SK-N-SH (cell line): Measurements from ENCODE around the gene SEPTIN10. TPM values are rescaled to one million over a fixed set of nuclear protein-coding genes. Genes with fewer than 3 reads are reported as not detected.

Experiments
- CTCF ChIA-PET: fragments of 300-600, 350-600 bp; formaldehyde crosslinking; extraction: SDS; loops from one replicate; lab custom pipeline; 2021; lab: Yijun Ruan, JAX
- POLR2A ChIA-PET: fragments of 350-600 bp; sonication (Branson Sonifier 250); formaldehyde crosslinking; extraction: SDS; loops from one replicate; lab custom pipeline; 2020; ENCODE audit warnings: antibody characterized with exemption, inconsistent platforms; lab: Yijun Ruan, JAX
- DNase-seq: peaks from one replicate; pipeline ENCODE4 v3.0.0; 2012
- H2AFZ ChIP-seq: fragments of 200-600 bp; sonication (generic); 2 replicates; pipeline ENCODE4 v1.8.1; 2016; ENCODE audit warnings: antibody characterized with exemption, mild to moderate bottlenecking, low read depth
- H3F3A ChIP-seq: fragments of 200-600 bp; sonication (generic); replicated peaks from 2 replicates; pipeline ENCODE3; 2016; ENCODE audit warnings: antibody characterized with exemption, mild to moderate bottlenecking; ENCODE audit not compliant: insufficient read depth
- H3K27ac ChIP-seq, 2 experiments: fragments of 200-500 bp in 1 of 2; fragments of 200-600 bp in 1 of 2; sonication (Bioruptor generic) in 1 of 2; sonication (generic), shearing (Covaris generic) in 1 of 2; 2 replicates each; pipeline versions ENCODE4 v1.5.1 to v1.6.1; 2014 to 2016; ENCODE audit warnings: low read depth in 2 of 2, inconsistent platforms in 1 of 2, low read length in 1 of 2, mild to moderate bottlenecking in 1 of 2, mixed read lengths in 1 of 2
- H3K27me3 ChIP-seq: fragments of 200-600 bp; sonication (generic), shearing (Covaris generic); 2 replicates; pipeline ENCODE4 v1.6.1; 2016; ENCODE audit warnings: mixed run types; ENCODE audit not compliant: insufficient read depth
- H3K36me3 ChIP-seq, 2 experiments: fragments of 200-500 bp in 1 of 2; fragments of 200-600 bp in 1 of 2; sonication (Bioruptor generic) in 1 of 2; sonication (generic) in 1 of 2; replicated peaks in 1 of 2; 2 replicates each; pipeline versions ENCODE3 to v1.5.1; 2014 to 2016; ENCODE audit warnings: low read length in 1 of 2, mild to moderate bottlenecking in 1 of 2; ENCODE audit not compliant: insufficient read depth in 2 of 2, control insufficient read depth in 1 of 2
- H3K4me1 ChIP-seq, 2 experiments: fragments of 200-500 bp in 1 of 2; fragments of 200-600 bp in 1 of 2; sonication (Bioruptor generic) in 1 of 2; sonication (generic), shearing (Covaris generic) in 1 of 2; 2 replicates each; pipeline versions ENCODE4 v1.5.1 to v1.6.1; 2014 to 2016; ENCODE audit warnings: low read depth in 1 of 2, low read length in 1 of 2, mixed run types in 1 of 2; ENCODE audit not compliant: insufficient read depth in 2 of 2, control insufficient read depth in 1 of 2
- H3K4me2 ChIP-seq: fragments of 200-600 bp; sonication (generic), shearing (Covaris generic); 2 replicates; pipeline ENCODE4 v1.6.1; 2017; ENCODE audit warnings: mixed run types
- H3K4me3 ChIP-seq, 2 experiments: fragments of 200-500 bp in 1 of 2; fragments of 200-600 bp in 1 of 2; sonication (Bioruptor generic) in 1 of 2; sonication (generic), shearing (Covaris generic) in 1 of 2; 2 replicates each; pipeline versions ENCODE4 v1.5.1 to v1.8.1; 2014 to 2016; ENCODE audit warnings: low read depth in 2 of 2, inconsistent platforms in 1 of 2, low read length in 1 of 2, mild to moderate bottlenecking in 1 of 2, mixed read lengths in 1 of 2, moderate library complexity in 1 of 2
- H3K79me2 ChIP-seq: fragments of 200-600 bp; sonication (generic); 2 replicates; pipeline ENCODE4 v1.8.1; 2017; ENCODE audit warnings: mild to moderate bottlenecking; ENCODE audit not compliant: insufficient read depth
- H3K9ac ChIP-seq: fragments of 200-600 bp; sonication (generic); 2 replicates; pipeline ENCODE4 v1.6.1; 2017; ENCODE audit warnings: mixed run types
- H3K9me2 ChIP-seq: fragments of 200-600 bp; sonication (generic); 2 replicates; pipeline ENCODE4 v1.6.1; 2017; ENCODE audit warnings: mixed run types
- H3K9me3 ChIP-seq: fragments of 200-600 bp; sonication (generic); 2 replicates; pipeline ENCODE4 v1.6.1; 2017; ENCODE audit warnings: mixed run types, mild to moderate bottlenecking, moderate library complexity
- H4K20me1 ChIP-seq: fragments of 200-600 bp; sonication (generic); 2 replicates; pipeline ENCODE4 v1.6.1; 2017; ENCODE audit warnings: mild to moderate bottlenecking, mixed run types; ENCODE audit not compliant: insufficient read depth
- EZH2phosphoT487 ChIP-seq: fragments of 200-600 bp; sonication (generic); IDR thresholded peaks from 2 replicates; pipeline ENCODE4 v1.6.1; 2017; ENCODE audit warnings: low read depth, mixed run types, mild to moderate bottlenecking, antibody characterized with exemption, moderate library complexity, borderline replicate concordance
- FOXM1 ChIP-seq: IDR thresholded peaks from 2 replicates; pipeline ENCODE4 v1.4.0; 2012; ENCODE audit warnings: low read depth, mild to moderate bottlenecking
- GABPA ChIP-seq: IDR thresholded peaks from 2 replicates; pipeline ENCODE4 v1.4.0; 2012; ENCODE audit warnings: low read depth, mild to moderate bottlenecking
- GATA2 ChIP-seq: sonication (generic); formaldehyde crosslinking; IDR thresholded peaks from 2 replicates; pipeline ENCODE4 v1.5.0; 2020; ENCODE audit warnings: mild to moderate bottlenecking, missing genetic modification reagents
- JUND ChIP-seq: IDR thresholded peaks from 2 replicates; pipeline ENCODE4 v1.4.0; 2012
- MEF2A ChIP-seq: IDR thresholded peaks from 2 replicates; pipeline ENCODE4 v1.4.0; 2012; ENCODE audit warnings: low read depth, borderline replicate concordance
- NRF1 ChIP-seq: IDR thresholded peaks from 2 replicates; pipeline ENCODE4 v1.6.1; 2012; ENCODE audit warnings: low read depth, mild to moderate bottlenecking, low read length
- RAD21 ChIP-seq: IDR thresholded peaks from 2 replicates; pipeline ENCODE4 v1.6.1; 2012; ENCODE audit warnings: mild to moderate bottlenecking, low read length
- SIN3A ChIP-seq: IDR thresholded peaks from 2 replicates; pipeline ENCODE4 v1.6.1; 2012; ENCODE audit warnings: low read depth, mild to moderate bottlenecking, low read length, moderate library complexity, borderline replicate concordance
- SMC3 ChIP-seq: IDR thresholded peaks from 2 replicates; pipeline ENCODE4 v1.6.1; 2012; ENCODE audit warnings: low read depth, low read length, improper control_type of control experiment
- USF2 ChIP-seq: fragments of 150-350 bp; IDR thresholded peaks from 2 replicates; pipeline ENCODE4 v1.6.1; 2017; ENCODE audit warnings: antibody characterized with exemption, low read length, low read depth, borderline replicate concordance
- WGBS: methylation state at CpG from one replicate; pipeline ENCODE4 v1.1.6; 2017; ENCODE audit warnings: low lambda C conversion rate; 5-methylcytosine and 5-hydroxymethylcytosine counted together
- polyA plus RNA-seq, 3 experiments: library from polyadenylated mRNA; depleted of rRNA; stranded (reverse); fragments of >200 nt; gene quantifications; 2 replicates each; pipeline ENCODE4 v1.2.3, GENCODE V29; 2012
- TF ChIP-seq, protein P1 (sequence below): IDR thresholded peaks from 2 replicates; pipeline ENCODE4 v1.4.0; 2012; ENCODE audit warnings: low read depth, borderline replicate concordance
- TF ChIP-seq, protein P2 (sequence below): IDR thresholded peaks from 2 replicates; pipeline ENCODE4 v1.4.0; 2012; ENCODE audit warnings: low read depth
- TF ChIP-seq, protein P3 (sequence below): fragments of 200-600 bp; sonication (generic); IDR thresholded peaks from 2 replicates; pipeline ENCODE4 v1.6.1; 2017; ENCODE audit warnings: antibody characterized with exemption, mild to moderate bottlenecking, moderate library complexity
- TF ChIP-seq, protein P4 (sequence below): fragments of 150-350 bp; IDR thresholded peaks from 2 replicates; pipeline ENCODE4 v1.6.1; 2016; ENCODE audit warnings: mild to moderate bottlenecking, low read depth, low read length

The SEPTIN10 gene
- polyA plus RNA-seq, 1 of the 3 experiments (the other 2 are of a cell fraction): 46.5 TPM

DNA sequence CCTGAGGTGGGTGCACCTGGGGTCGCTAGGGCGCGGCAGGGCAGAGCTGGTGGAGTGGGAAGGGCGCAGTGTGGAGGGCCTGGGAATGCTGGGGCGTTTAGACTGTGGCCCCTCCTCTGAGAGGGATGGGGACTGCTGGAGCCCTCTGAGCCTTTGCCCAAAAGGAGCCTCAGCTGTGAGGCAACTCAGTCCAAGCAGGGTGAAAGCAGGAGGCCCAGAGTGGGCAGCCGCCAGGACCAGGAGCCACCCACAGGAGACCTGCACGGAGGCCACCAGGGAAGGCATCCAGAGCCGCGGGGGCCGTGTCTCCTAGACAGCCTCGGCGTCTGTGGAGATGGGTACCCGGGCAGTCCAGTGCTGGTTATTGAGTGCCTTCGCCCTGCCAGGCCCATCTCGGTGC, 114.9 kb downstream of the SEPTIN10 start:
- no peaks in the 10 kb centered on the region for H3K9me2 ChIP-seq
- H3K9ac ChIP-seq: no peak overlapping the region
- no peaks in the 10 kb centered on the region for H3F3A ChIP-seq
- H3K79me2 ChIP-seq: no peaks in the 10 kb centered on the region
- no peaks in the 10 kb centered on the region for H4K20me1 ChIP-seq
- H3K9me3 ChIP-seq: no peaks in the 10 kb centered on the region
- peaks cover 13 to 24% of the 10 kb centered on the region in 2 experiments; a peak in 3 of 4 replicates for H3K4me1 ChIP-seq
- no peak overlapping the region for H3K4me2 ChIP-seq
- TF ChIP-seq, protein P1, sequence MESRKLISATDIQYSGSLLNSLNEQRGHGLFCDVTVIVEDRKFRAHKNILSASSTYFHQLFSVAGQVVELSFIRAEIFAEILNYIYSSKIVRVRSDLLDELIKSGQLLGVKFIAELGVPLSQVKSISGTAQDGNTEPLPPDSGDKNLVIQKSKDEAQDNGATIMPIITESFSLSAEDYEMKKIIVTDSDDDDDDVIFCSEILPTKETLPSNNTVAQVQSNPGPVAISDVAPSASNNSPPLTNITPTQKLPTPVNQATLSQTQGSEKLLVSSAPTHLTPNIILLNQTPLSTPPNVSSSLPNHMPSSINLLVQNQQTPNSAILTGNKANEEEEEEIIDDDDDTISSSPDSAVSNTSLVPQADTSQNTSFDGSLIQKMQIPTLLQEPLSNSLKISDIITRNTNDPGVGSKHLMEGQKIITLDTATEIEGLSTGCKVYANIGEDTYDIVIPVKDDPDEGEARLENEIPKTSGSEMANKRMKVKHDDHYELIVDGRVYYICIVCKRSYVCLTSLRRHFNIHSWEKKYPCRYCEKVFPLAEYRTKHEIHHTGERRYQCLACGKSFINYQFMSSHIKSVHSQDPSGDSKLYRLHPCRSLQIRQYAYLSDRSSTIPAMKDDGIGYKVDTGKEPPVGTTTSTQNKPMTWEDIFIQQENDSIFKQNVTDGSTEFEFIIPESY: no peak
- TF ChIP-seq, protein P2, sequence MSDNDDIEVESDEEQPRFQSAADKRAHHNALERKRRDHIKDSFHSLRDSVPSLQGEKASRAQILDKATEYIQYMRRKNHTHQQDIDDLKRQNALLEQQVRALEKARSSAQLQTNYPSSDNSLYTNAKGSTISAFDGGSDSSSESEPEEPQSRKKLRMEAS: no peak
- TF ChIP-seq SIN3A (no peak), USF2 (no peak), GATA2 (no peak), SMC3 (no peak), NRF1 (no peak), MEF2A (no peak), GABPA (no peak), FOXM1 (no peak), RAD21 (no peak), EZH2phosphoT487 (no peak), JUND (no peak)
- TF ChIP-seq, protein P3, sequence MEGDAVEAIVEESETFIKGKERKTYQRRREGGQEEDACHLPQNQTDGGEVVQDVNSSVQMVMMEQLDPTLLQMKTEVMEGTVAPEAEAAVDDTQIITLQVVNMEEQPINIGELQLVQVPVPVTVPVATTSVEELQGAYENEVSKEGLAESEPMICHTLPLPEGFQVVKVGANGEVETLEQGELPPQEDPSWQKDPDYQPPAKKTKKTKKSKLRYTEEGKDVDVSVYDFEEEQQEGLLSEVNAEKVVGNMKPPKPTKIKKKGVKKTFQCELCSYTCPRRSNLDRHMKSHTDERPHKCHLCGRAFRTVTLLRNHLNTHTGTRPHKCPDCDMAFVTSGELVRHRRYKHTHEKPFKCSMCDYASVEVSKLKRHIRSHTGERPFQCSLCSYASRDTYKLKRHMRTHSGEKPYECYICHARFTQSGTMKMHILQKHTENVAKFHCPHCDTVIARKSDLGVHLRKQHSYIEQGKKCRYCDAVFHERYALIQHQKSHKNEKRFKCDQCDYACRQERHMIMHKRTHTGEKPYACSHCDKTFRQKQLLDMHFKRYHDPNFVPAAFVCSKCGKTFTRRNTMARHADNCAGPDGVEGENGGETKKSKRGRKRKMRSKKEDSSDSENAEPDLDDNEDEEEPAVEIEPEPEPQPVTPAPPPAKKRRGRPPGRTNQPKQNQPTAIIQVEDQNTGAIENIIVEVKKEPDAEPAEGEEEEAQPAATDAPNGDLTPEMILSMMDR: no peak
- TF ChIP-seq, protein P4, sequence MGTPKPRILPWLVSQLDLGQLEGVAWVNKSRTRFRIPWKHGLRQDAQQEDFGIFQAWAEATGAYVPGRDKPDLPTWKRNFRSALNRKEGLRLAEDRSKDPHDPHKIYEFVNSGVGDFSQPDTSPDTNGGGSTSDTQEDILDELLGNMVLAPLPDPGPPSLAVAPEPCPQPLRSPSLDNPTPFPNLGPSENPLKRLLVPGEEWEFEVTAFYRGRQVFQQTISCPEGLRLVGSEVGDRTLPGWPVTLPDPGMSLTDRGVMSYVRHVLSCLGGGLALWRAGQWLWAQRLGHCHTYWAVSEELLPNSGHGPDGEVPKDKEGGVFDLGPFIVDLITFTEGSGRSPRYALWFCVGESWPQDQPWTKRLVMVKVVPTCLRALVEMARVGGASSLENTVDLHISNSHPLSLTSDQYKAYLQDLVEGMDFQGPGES: no peak
- 88% methylated on average over 7 of the region's 15 CpGs for WGBS
- H3K27me3 ChIP-seq: no peaks in the 10 kb centered on the region
- no peak overlapping the region for H2AFZ ChIP-seq
- CTCF ChIA-PET: interaction anchor here (1.1 to 4.4 kb wide), 4 partner anchors 9 to 370 kb away, joined by 3 to 29 read pairs (median 6); partner anchors contain the start of gene SH3RF3
- POLR2A ChIA-PET: no interaction called here
- H3K27ac ChIP-seq: no peak overlapping the region; a peak in 2 of 4 replicates
- no peak for DNase-seq
- peaks cover 0 to 3% of the 10 kb centered on the region in 2 experiments for H3K36me3 ChIP-seq
- no peak overlapping the region for H3K4me3 ChIP-seq
